IPS-20b (cell line): Measurements from ENCODE around the gene NUDT1.

ENCODE experiments used
- H3K27ac ChIP-seq: one replicate; pipeline ENCODE4 v1.5.1; 2013; ENCODE audit warnings: low read length
- H3K27me3 ChIP-seq: 2 replicates; pipeline ENCODE4 v1.6.1; 2013; ENCODE audit warnings: mild to moderate bottlenecking, low read length, inconsistent platforms; ENCODE audit not compliant: insufficient read depth
- H3K36me3 ChIP-seq: 2 replicates; pipeline ENCODE4 v1.6.1; 2013; ENCODE audit warnings: low read depth, mild to moderate bottlenecking, inconsistent platforms, low read length, moderate library complexity; ENCODE audit not compliant: insufficient read depth
- H3K4me1 ChIP-seq: 2 replicates; pipeline ENCODE4 v1.6.1; 2013; ENCODE audit warnings: mild to moderate bottlenecking, control low read depth, inconsistent platforms, low read length, moderate library complexity; ENCODE audit not compliant: insufficient read depth
- H3K4me3 ChIP-seq: 2 replicates; pipeline ENCODE4 v1.5.1; 2013; ENCODE audit warnings: mild to moderate bottlenecking, low read length, inconsistent platforms
- H3K9ac ChIP-seq: 2 replicates; pipeline ENCODE4 v1.6.1; 2013; ENCODE audit warnings: low read depth, mild to moderate bottlenecking, inconsistent platforms, low read length, moderate library complexity
- H3K9me3 ChIP-seq: 2 replicates; pipeline ENCODE4 v1.6.1; 2013; ENCODE audit warnings: mild to moderate bottlenecking, low read depth, low read length, inconsistent platforms; ENCODE audit not compliant: insufficient read depth

The NUDT1 gene

GRCh38 chr7:2279896-2280295 lies 37.9 kb downstream of the NUDT1 start:
- H3K36me3 ChIP-seq = 0 out of 2 replicates have a peak, but pooled peaks cover 8% of the 10 kb centered on the region
- no peak overlapping the region for H3K9ac ChIP-seq
- no peak overlapping the region for H3K4me3 ChIP-seq
- H3K27ac ChIP-seq = no peak overlapping the region
- no peaks in the 10 kb centered on the region for H3K27me3 ChIP-seq
- H3K9me3 ChIP-seq = no peaks in the 10 kb centered on the region
- H3K4me1 ChIP-seq = no peaks in the 10 kb centered on the region

- no peak overlapping the region for H3K4me3 ChIP-seq
- 0 out of 2 replicates have a peak, but pooled peaks cover 4% of the 10 kb centered on the region for H3K36me3 ChIP-seq
- no peak overlapping the region for H3K27ac ChIP-seq
- H3K27me3 ChIP-seq = no peaks in the 10 kb centered on the region
- no peaks in the 10 kb centered on the region for H3K4me1 ChIP-seq
- H3K9ac ChIP-seq = no peak overlapping the region
- H3K9me3 ChIP-seq = no peaks in the 10 kb centered on the region
These were observed 38.4 kb downstream of the NUDT1 start for GRCh38 chr7:2280424-2280823.

GRCh38 chr7:2281541-2281940 lies 39.5 kb downstream of the NUDT1 start:
- no peaks in the 10 kb centered on the region for H3K4me1 ChIP-seq
- no peaks in the 10 kb centered on the region for H3K27me3 ChIP-seq
- H3K9me3 ChIP-seq = no peaks in the 10 kb centered on the region
- no peak overlapping the region for H3K4me3 ChIP-seq
- H3K9ac ChIP-seq = no peak overlapping the region
- 0 out of 2 replicates have a peak, but pooled peaks cover 4% of the 10 kb centered on the region for H3K36me3 ChIP-seq
- H3K27ac ChIP-seq = no peak overlapping the region

GRCh38 chr7:2282185-2282751 lies 40.2 kb downstream of the NUDT1 start:
- H3K27ac ChIP-seq = no peak overlapping the region
- H3K36me3 ChIP-seq = 0 out of 2 replicates have a peak, but pooled peaks cover 4% of the 10 kb centered on the region
- H3K9me3 ChIP-seq = no peaks in the 10 kb centered on the region
- H3K9ac ChIP-seq = no peak overlapping the region
- H3K4me1 ChIP-seq = no peaks in the 10 kb centered on the region
- no peak overlapping the region for H3K4me3 ChIP-seq
- H3K27me3 ChIP-seq = no peaks in the 10 kb centered on the region

GRCh38 chr7:2283074-2283473 lies 41.0 kb downstream of the NUDT1 start:
- H3K36me3 ChIP-seq = 0 out of 2 replicates have a peak, but pooled peaks cover under 1% of the 10 kb centered on the region
- no peaks in the 10 kb centered on the region for H3K4me1 ChIP-seq
- no peaks in the 10 kb centered on the region for H3K27me3 ChIP-seq
- H3K9me3 ChIP-seq = no peaks in the 10 kb centered on the region
- no peak overlapping the region for H3K27ac ChIP-seq
- no peak overlapping the region for H3K9ac ChIP-seq
- H3K4me3 ChIP-seq = no peak overlapping the region

GRCh38 chr7:2287745-2288144 lies 45.7 kb downstream of the NUDT1 start:
- Histone ChIP-seq H3K9me3 (no peaks in the 10 kb centered on the region), H3K27ac (no peak overlapping the region), H3K9ac (no peak overlapping the region), H3K27me3 (no peaks in the 10 kb centered on the region), H3K36me3 (no peaks in the 10 kb centered on the region), H3K4me1 (no peaks in the 10 kb centered on the region), H3K4me3 (no peak overlapping the region)

- no peak overlapping the region for H3K27ac ChIP-seq
- no peaks in the 10 kb centered on the region for H3K36me3 ChIP-seq
- no peaks in the 10 kb centered on the region for H3K9me3 ChIP-seq
- H3K4me3 ChIP-seq = no peak overlapping the region
- no peaks in the 10 kb centered on the region for H3K27me3 ChIP-seq
- H3K4me1 ChIP-seq = no peaks in the 10 kb centered on the region
- no peak overlapping the region for H3K9ac ChIP-seq
These were observed 46.5 kb downstream of the NUDT1 start for GRCh38 chr7:2288503-2288902.

- no peak overlapping the region for H3K4me3 ChIP-seq
- no peak overlapping the region for H3K27ac ChIP-seq
- H3K9ac ChIP-seq = no peak overlapping the region
These were observed 47.1 kb downstream of the NUDT1 start for GRCh38 chr7:2289111-2289586.

GRCh38 chr7:2289621-2290020 lies 47.6 kb downstream of the NUDT1 start:
- no peaks in the 10 kb centered on the region for H3K9me3 ChIP-seq
- no peak overlapping the region for H3K9ac ChIP-seq
- H3K4me1 ChIP-seq = no peaks in the 10 kb centered on the region
- no peaks in the 10 kb centered on the region for H3K27me3 ChIP-seq
- no peak overlapping the region for H3K27ac ChIP-seq
- H3K36me3 ChIP-seq = no peaks in the 10 kb centered on the region
- H3K4me3 ChIP-seq = no peak overlapping the region

More at GRCh38 chr7:2289111-2289586, 47.1 kb downstream of the NUDT1 start:
- H3K36me3 ChIP-seq = no peaks in the 10 kb centered on the region
- H3K27me3 ChIP-seq = no peaks in the 10 kb centered on the region
- no peaks in the 10 kb centered on the region for H3K9me3 ChIP-seq
- H3K4me1 ChIP-seq = no peaks in the 10 kb centered on the region

GRCh38 chr7:2290877-2291276 lies 48.9 kb downstream of the NUDT1 start:
- H3K4me3 ChIP-seq = no peak overlapping the region
- no peaks in the 10 kb centered on the region for H3K9me3 ChIP-seq
- no peaks in the 10 kb centered on the region for H3K27me3 ChIP-seq
- H3K36me3 ChIP-seq = no peaks in the 10 kb centered on the region
- no peaks in the 10 kb centered on the region; the same call in 1 of the 2 replicates for H3K4me1 ChIP-seq
- no peak overlapping the region for H3K9ac ChIP-seq
- no peak overlapping the region for H3K27ac ChIP-seq

- Histone ChIP-seq H3K4me3 (no peak overlapping the region), H3K4me1 (peaks cover 7% of the 10 kb centered on the region; the same call in 1 of the 2 replicates), H3K27me3 (no peaks in the 10 kb centered on the region), H3K27ac (no peak overlapping the region), H3K9me3 (no peaks in the 10 kb centered on the region), H3K36me3 (no peaks in the 10 kb centered on the region), H3K9ac (no peak overlapping the region)
These were observed 54.1 kb downstream of the NUDT1 start for GRCh38 chr7:2295936-2296620.

GRCh38 chr7:2296832-2297231 lies 54.8 kb downstream of the NUDT1 start:
- Histone ChIP-seq H3K9ac (no peak overlapping the region), H3K4me3 (no peak overlapping the region), H3K27ac (no peak overlapping the region), H3K27me3 (no peaks in the 10 kb centered on the region), H3K4me1 (peaks cover 7% of the 10 kb centered on the region; the same call in 1 of the 2 replicates), H3K36me3 (no peaks in the 10 kb centered on the region), H3K9me3 (no peaks in the 10 kb centered on the region)
